NCI-H187 treated with DMSO at 0.1 percent for 48 hours (cell line): ENCODE data around the gene PHLDA2.

Experiments used
- DNase-seq: peaks from one replicate; lab custom pipeline; 2025; lab: John Stamatoyannopoulos, UW

PHLDA2 gene, protein sequence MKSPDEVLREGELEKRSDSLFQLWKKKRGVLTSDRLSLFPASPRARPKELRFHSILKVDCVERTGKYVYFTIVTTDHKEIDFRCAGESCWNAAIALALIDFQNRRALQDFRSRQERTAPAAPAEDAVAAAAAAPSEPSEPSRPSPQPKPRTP

DNA sequence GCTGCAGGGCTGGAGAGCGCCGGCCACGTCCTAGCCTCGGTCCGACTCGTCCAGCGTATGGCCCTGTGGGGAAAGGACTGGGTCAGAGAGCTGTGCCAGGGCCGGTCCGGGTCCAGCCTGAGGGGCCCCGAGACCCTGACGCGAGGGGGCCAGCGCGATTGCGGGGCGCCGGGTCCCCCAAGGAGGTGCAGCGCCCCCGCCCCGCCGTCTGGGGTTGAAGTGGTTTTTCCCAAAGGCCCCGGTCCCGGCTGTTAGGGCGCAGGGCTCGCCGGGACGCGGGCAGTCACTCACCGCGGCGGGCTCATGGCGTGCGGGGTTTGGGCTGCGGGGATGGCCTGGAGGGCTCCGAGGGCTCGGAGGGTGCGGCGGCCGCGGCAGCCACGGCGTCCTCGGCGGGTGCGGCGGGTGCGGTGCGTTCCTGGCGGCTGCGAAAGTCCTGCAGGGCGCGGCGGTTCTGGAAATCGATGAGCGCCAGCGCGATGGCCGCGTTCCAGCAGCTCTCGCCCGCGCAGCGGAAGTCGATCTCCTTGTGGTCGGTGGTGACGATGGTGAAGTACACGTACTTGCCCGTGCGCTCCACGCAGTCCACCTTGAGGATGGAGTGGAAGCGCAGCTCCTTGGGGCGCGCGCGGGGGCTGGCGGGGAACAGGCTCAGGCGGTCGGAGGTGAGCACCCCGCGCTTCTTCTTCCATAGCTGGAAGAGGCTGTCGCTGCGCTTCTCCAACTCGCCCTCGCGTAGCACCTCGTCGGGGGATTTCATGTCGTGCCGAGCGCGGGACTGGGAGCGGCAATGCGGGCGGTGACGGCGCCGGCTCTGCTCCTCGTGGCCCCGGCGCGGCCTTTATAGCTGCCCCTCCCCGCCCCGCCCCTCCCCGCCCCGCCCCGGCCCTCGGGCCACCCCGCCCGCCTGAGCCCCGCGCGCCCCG lies at the start of gene PHLDA2:
Gene PHLDA2, minus strand, starts transcription at position 816 of the 926 bp plus-strand sequence. Its CDS starts 56 bp downstream, at position 760.
- DNase-seq, result no peak

DNA sequence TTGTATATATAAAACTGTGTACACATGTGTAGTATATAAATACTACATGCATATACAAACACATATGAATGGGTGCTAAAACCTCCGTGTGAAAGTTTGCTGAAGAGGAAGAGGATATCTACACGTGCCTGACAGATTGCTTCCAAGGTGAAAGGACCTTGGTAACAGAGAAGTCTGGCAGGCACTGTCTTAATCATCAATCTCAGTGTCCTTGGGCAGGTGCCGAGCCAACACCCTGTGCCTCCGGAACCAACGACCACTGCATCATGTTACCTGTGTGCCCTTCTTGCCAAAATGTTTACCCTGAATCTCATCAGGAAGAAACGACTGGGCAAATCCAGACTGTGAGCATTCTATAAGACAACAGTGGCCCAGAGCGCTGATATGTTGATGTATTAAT lies 47.9 kb upstream of the PHLDA2 start:
- DNase-seq, result no peak

DNA sequence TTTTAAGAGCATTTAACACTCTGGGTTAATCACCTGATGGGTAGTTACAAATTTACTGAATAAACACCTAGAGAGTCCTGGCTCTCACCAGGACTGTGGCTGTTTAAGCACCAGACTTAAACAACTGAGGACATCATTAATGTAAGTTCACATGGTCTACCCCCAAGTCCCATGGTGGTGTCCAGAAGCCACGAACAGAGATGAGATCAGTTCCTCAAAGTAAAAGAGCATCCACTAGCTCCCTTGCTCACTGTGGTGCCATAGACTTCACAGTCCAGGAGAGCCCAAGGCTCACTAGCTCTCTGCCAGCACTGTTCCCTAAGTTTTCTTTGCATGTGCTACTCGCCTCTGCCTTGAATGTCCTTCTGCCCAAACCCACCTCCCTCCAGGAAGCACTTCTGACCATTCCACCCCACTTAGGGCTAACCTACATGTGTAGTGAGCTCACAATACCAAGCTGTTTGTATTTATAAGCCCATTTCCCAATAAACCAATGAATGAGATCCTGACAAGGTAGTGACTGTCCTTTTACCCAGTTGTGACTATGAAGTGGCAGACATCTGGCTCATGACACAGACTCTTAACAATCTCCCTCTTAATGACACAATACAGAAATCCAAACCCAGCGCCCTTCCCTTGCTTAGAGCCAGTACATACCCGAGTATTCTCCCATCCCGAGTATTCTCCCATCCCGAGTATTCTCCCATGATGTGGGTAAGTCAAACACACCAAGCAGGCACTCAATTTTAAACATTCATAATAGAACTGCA lies 47.3 kb upstream of the PHLDA2 start:
- no peak for DNase-seq

DNA sequence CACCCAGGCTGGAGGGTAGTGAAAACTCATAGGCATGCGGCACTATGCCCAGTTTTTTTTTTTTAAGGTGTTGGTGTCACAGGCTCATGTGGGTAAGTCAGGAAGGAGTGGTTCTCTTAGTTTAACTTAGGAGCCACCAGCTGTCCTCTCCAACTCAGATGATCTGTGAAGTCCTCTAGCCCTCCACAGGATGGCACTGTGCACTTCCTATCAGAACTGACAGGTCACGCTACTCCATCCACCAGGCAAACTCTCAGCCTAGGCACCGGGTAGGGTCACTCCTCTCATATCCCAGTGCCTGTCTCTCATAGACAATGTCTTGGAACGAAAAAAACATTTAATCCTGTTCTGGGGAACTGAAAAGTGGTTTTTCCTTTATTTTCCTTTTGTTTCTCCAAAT lies 46.4 kb upstream of the PHLDA2 start:
- DNase-seq, result no peak

DNA sequence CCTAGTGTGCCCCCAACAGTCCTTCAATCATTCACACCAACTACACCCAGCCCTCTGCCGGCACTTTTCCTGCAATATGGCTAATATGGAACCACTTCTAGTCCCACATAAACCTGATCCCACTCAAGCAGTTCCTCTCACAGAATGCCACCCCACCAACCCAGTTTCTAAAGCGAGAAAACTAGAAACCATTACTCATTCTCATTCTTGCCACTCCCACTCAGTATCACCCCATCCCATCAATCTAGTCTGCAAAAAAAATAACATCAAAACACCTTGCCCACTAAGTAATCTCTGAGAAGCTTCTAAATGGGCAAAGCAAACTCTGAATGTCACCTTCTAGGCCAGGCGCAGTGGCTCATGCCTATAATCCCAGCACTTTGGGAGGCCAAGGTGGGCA lies 45.1 kb upstream of the PHLDA2 start:
- DNase-seq, result no peak

DNA sequence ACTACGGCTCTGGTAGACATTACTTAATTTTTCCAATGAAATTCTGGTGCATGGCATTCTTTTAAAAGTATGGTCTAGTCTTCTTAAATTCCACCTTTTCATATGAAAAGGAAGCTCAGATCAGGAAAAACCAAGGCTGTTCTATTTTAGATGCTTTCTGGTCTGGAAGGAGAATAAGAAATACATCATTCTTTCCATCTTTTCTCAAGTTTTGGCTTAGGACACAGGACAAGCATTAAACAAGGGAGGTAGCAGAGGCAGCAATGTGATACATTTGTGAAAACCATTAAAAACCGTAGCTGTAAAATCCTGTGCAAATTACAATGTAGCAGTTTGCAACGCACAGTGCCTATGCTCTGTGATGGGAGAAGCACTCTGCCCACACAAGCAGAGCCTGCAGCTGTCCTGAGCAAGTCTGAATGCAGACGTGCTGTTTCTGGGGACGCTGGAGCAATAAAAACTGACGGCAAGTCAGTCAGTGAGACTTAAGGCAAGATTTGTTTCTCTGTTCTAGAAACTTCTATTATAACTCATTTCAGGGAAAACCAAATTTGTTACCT lies 39.2 kb upstream of the PHLDA2 start:
- DNase-seq, result no peak

DNA sequence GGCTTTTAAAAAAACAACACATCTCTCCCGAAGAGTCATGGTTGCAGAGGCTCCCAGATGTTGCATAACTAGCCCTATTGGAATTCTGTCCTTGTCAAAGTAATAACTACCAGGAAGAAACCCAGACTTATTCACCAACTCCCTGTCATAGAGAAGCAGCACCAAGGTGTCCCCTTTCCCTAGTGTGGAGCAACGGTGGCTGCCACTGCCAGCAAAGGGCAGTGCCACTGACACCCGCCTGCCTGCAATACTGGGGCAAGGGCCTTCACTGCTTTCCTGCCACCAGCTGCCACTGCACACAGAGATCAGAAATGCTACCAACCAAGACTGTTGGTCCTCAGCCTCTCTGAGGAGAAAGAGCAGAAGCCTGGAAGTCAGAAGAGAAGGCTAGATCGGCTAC lies 35.6 kb upstream of the PHLDA2 start:
- DNase-seq, result no peak

DNA sequence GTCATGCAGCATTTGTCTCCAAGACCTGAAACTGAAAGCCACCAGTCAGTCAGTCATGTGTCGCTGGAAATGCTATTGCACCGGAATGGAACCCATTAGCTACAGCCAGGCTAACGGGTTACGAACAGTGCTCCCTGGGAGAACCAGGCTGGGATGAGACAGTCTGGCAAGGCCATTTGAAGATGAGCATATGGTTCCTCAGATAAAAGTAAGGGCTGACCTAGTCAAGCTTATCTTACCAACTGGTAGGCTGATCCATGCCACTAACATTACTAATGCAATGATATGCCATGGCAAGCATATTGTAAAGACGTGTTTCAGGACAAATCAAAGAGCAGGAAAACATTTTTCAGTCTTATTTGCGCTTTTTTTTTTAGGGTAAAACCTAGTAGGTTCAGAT lies 34.5 kb upstream of the PHLDA2 start:
- DNase-seq, result no peak

DNA sequence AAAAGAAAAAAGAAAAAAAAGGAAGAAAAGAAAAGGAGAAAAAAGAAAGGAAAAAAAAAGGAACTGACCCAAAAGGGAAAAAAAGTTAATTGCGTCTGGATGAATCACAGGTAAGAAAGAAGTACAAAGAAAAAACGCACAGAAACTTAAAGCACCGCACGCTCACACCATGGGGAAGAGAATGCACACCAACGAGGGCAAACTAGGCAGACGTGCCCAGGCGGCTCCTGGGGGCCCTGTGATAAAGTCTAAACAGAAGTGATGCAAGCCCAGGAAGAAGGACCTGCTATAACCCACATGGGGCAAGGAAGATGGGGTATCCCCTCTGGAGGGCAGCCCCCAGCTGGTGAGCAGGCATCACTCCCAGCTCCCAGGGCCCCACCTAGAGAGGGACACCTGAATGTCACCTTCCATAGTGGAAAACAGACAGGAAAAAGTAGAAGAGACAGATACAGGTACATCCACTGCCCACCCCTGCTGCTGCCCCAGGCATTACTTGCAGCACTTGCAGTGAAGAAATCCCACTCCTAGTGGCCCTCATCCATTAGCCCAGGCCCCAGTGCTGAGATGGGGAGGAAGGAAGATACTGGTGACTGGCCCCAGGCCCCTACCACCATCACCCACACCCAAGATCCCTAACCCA lies 34.0 kb upstream of the PHLDA2 start:
- no peak for DNase-seq

DNA sequence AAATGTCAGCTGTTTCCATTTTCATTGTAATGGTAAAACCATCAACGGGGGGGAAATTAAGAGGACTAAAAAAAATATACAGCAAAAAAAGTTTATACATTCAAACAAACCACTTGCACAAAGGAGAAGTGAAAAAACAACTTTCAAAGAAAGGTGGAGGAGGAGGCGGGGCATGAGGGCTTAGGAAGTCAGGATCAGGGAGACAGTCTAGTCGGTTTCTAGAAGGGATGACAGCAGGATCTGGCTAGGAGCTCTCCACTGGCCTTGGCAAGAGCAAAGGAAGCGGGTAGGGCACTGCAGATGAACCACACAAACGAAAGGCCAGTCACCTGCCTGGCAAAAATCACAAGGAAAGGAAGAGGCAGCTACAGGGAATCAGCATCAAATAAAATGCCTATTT lies 31.9 kb upstream of the PHLDA2 start:
- no peak for DNase-seq

DNA sequence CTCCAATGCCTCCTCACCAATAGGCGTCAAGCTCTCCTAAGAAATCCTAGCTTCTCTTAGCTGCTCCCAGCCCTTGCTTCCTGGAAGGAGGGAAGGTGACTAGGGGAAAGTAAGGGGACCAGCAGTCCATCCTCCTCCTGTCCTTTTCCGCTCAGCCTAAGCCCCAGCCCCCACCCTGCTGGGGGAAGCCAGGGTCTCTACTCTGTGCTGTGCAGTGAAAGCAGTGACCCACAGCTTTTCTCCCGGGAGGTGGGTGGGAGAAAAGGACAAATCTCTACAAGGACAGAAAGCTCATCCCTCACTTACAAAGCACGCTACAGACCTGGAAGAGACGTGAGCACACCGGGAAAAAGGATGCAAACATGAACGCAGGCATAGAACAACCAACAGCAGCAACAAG lies 30.9 kb upstream of the PHLDA2 start:
- DNase-seq, result no peak

DNA sequence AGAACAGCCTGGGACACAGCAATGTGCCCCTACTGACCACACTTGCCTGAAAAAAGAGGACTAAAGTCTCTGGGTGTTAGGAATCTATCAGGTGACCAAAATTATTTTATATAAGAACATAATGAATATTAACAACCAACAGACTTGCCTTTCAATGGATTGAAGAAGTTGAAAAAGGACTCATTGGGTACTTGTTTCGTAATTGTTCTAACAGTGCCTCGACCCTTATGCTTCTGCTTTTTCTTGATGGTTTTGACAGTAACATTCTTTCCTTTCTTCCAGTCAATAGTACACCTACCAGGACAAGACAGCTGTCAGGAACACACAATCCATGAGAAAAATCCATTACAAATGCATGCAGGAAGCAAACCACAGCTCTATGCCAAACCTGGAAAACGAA lies 29.0 kb upstream of the PHLDA2 start:
- no peak for DNase-seq

DNA sequence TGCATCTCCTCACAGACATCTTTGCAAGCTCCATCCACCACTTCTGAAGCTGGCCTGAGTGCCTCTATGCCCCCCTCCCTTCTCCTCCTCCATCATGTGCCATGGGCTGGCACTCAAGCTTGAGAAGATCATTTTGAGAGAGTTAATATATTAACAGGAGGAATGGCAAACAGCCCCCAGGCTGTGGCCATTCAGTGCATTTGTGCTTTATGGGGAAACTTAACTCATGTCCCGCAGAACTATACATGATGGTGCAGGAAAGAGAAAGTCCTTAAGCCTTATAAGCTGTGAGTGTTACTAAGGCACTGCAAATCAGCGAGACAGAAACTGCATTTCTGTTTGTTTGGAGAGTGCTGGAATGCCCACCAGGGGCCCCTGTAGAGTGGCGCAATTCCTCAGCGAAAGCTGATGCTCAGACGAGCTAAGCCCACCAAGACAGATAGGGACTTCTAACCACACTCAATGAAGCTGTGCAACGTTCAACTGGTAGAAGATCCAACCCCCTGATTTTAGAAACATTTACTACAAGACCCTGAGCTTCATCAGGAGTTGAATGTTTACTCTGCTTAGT lies 26.8 kb upstream of the PHLDA2 start:
- DNase-seq, result no peak

DNA sequence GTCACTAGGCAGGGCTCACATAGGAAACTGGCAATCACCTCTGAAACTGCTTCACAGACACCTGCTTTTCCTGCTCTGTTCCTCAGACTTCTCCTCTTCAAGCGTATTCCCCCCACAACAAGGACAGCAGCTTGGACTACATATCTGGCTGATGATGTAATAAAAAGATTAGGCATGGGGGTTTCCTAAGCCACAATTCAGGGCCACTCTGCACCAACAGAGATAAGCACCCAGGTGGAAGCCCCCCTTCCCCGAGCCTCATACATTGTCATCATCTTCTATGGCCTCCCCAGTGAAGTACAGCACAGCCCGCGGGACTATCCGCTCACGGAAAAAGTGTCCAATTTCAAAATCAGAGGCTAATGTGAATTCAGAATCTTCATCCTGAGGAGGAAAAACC lies 25.0 kb upstream of the PHLDA2 start:
- DNase-seq, result no peak

DNA sequence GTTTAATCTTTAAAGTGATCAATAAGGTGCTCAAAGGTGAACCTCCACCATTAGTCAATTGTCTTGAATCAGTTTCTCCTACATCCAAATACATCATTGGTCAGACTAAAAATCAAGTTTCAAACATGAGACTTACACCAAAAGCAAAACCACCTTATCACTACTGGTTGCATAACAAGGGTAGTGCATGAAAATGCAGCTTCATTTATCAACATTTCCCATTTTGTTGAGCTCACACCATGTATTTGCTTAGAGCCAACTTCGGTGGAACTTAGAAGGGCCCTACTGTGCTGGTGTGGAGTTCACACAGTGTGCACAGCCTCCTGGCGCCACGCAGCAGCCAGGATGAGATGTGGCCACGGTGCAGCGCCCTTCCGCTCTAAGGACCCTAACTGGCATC lies 23.1 kb upstream of the PHLDA2 start:
- no peak for DNase-seq

DNA sequence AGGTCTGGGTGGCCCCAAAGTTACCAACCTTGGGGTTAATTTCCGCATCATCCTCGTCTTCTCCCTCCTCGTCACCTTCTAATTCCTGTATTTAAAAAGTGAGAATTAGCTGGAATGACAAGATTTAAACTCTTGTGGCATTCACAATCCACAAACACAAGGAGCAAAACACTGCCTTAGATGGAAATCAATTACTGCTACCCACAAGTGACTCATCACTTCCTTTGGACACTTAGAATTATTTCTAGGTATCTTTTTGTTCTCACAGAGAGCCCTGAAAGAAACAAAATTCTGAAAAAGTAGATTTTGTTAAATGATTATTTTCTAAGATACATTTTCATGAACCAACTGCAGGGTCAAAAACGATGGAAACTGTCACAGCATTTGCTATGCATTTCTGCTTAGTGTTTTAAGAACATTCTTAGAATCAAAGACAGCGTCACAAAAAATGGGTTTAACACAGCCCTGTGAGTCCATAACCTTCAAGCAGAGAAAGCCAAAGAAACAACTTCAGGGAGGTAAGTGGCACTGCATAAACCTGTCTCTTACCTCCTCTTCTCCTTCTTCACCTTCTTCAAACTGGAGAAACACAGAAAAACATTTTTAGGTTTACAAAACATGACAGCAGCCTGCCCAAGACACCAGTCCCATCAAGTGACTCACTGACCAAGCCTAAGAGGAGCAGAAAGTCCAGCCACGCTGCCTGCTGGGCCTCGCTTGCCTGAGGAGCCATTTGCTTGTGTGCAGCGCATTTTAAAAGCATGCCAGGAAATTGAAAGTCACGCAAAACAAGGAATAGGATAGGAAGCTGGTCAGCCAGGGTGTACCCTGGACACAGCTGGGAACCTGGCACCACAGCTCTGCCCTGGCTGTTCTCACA lies 22.3 kb upstream of the PHLDA2 start:
- DNase-seq, result no peak

DNA sequence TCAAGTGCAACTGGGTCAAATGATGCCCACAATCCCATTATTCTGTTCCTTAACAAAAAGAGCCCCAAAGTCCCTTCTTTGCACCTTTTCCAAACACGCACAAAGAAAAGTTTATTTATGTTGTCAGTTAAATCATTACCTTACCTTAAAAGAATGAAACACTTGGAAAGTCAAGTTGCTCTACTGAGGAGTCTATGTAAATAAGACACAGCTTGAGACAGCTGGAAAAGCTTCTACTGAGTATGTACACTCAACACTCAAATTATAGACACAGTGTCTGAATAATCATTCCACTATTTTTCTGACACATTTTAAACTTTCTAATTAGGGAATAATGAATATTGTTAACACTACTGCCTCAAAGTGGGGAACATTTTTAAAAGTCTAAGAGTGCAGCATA lies 21.6 kb upstream of the PHLDA2 start:
- no peak for DNase-seq

DNA sequence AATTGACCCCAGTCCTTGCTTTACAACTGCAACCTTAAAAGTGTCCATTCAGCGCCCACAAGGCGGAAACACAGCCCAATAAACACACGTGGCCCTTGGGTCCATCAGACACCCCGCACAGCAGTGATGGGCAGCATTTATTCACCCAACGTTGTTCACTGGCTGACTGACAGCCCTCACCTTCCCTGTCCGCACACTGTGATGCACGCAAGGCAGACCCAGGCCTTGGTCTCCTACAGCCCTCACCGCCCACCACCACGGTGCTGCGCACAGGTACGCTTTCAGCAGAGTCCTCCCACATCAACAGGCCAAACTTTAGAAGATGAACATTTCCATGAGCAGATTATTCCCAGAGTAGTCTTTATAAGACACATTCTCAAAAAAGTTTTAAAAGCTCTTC lies 20.7 kb upstream of the PHLDA2 start:
- DNase-seq, result no peak

DNA sequence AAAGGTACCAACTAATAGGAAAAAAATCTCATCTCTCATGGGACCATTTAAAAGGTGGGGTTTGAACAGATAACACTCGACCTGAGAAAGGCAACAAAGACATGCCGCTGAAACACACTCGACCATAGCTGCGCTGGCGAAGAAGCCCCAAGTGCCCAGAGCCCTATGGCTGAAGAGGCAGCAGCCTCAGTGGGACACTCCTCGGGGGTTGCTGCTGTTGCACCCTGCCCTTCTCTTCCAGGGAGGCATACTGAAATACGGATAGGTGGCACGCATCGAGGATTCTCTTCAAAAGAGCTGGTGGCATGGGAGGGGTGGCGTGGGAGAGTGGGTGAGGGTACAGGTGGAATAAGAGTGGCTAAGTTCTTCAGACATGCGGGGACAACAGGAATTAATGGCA lies 18.5 kb upstream of the PHLDA2 start:
- DNase-seq, result no peak

DNA sequence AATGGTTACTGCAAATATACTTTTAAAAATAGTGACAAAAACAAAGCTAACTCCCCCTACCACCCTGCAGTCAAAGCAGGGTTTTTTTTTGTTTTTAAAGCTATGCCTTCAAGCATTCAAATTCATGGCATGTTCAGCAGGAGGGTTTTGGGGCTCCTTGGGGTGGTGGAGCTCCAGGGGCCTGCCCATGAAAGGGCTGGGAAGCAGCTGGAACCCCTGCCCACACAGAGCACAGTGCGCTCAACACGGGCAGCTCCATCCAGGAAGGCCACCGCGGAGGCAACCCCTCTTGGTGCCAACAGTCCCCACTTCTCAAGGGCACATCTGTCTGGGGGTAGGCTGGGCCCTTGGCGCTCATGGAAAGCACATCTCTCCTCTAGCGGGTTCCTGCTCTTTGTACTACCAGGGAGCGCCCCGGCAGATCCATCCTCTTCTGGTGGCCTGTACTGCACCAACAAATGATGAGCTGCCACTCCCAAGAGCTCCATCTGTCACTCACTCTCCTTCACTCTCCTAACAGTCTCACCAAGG lies 16.6 kb upstream of the PHLDA2 start:
- DNase-seq, result no peak
